IMR-90 (cell line): ENCODE data around the gene PIK3R4.

Experiments
- BHLHE40 ChIP-seq: fragments of 150-350 bp; IDR thresholded peaks from 2 replicates; pipeline ENCODE4 v1.6.1; 2016; ENCODE audit warnings: mild to moderate bottlenecking, low read depth, low read length
- CEBPB ChIP-seq: IDR thresholded peaks from 2 replicates; pipeline ENCODE4 v1.6.1; 2012; ENCODE audit warnings: low read depth, low read length, improper control_type of control experiment
- FOS ChIP-seq: fragments of 150-350 bp; IDR thresholded peaks from 2 replicates; pipeline ENCODE4 v1.6.1; 2016; ENCODE audit warnings: low read depth, low read length
- MAFK ChIP-seq: IDR thresholded peaks from 2 replicates; pipeline ENCODE4 v1.6.1; 2012; ENCODE audit warnings: low read depth, low read length, improper control_type of control experiment
- MAZ ChIP-seq: IDR thresholded peaks from 2 replicates; pipeline ENCODE4 v1.6.1; 2012; ENCODE audit warnings: low read depth, mild to moderate bottlenecking, low read length, improper control_type of control experiment, moderate library complexity, borderline replicate concordance
- MXI1 ChIP-seq: IDR thresholded peaks from 2 replicates; pipeline ENCODE4 v1.6.1; 2012; ENCODE audit warnings: low read depth, mild to moderate bottlenecking, low read length, moderate library complexity, borderline replicate concordance
- NFE2L2 ChIP-seq: fragments of 150-350 bp; IDR thresholded peaks from 2 replicates; pipeline ENCODE4 v1.6.1; 2016; ENCODE audit warnings: low read depth, mild to moderate bottlenecking, low read length
- POLR2A ChIP-seq: IDR thresholded peaks from 2 replicates; pipeline ENCODE4 v1.6.1; 2012; ENCODE audit warnings: mild to moderate bottlenecking, low read depth, low read length
- RAD21 ChIP-seq: IDR thresholded peaks from 2 replicates; pipeline ENCODE4 v1.6.1; 2012; ENCODE audit warnings: low read length, improper control_type of control experiment
- RFX5 ChIP-seq: IDR thresholded peaks from 2 replicates; pipeline ENCODE4 v1.8.0; 2012; ENCODE audit warnings: low read depth, mild to moderate bottlenecking, low read length, moderate library complexity
- SMC3 ChIP-seq: fragments of 150-350 bp; IDR thresholded peaks from 2 replicates; pipeline ENCODE4 v1.6.1; 2016; ENCODE audit warnings: low read depth, mild to moderate bottlenecking, antibody characterized with exemption, low read length, moderate library complexity
- TF ChIP-seq, protein P1 (sequence below): conservative IDR thresholded peaks from 2 replicates; pipeline ENCODE4 v1.5.1; 2012; ENCODE audit warnings: mild to moderate bottlenecking, low read depth, low read length, improper control_type of control experiment
- TF ChIP-seq, protein P2 (sequence below): fragments of 150-350 bp; IDR thresholded peaks from 2 replicates; pipeline ENCODE4 v1.6.1; 2017; ENCODE audit warnings: mild to moderate bottlenecking, antibody characterized with exemption, low read length, low read depth
- TF ChIP-seq, protein P3 (sequence below): fragments of 150-350 bp; IDR thresholded peaks from 2 replicates; pipeline ENCODE4 v1.6.1; 2016; ENCODE audit warnings: low read depth, mild to moderate bottlenecking, low read length, moderate library complexity, borderline replicate concordance

DNA sequence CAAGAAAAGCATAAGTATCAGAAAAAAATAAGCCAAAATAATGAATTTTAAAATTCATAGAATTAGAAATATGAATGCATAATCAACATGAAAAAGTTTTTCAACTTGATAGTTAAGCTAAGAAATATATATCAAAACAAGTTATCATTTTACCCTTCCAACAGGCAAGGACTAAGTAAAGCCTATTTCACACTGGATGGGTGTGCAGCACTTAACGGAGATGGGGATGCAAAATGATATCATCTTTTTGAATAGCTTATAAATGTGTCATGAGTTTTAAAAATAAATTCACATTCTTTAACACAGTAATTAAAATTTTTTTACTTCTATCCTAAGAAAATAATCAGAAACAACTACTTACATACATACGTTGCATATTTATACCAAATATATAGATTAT is 20.9 kb downstream of the PIK3R4 start:
- TF ChIP-seq, protein P1, sequence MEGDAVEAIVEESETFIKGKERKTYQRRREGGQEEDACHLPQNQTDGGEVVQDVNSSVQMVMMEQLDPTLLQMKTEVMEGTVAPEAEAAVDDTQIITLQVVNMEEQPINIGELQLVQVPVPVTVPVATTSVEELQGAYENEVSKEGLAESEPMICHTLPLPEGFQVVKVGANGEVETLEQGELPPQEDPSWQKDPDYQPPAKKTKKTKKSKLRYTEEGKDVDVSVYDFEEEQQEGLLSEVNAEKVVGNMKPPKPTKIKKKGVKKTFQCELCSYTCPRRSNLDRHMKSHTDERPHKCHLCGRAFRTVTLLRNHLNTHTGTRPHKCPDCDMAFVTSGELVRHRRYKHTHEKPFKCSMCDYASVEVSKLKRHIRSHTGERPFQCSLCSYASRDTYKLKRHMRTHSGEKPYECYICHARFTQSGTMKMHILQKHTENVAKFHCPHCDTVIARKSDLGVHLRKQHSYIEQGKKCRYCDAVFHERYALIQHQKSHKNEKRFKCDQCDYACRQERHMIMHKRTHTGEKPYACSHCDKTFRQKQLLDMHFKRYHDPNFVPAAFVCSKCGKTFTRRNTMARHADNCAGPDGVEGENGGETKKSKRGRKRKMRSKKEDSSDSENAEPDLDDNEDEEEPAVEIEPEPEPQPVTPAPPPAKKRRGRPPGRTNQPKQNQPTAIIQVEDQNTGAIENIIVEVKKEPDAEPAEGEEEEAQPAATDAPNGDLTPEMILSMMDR = no peak
- TF ChIP-seq, protein P2, sequence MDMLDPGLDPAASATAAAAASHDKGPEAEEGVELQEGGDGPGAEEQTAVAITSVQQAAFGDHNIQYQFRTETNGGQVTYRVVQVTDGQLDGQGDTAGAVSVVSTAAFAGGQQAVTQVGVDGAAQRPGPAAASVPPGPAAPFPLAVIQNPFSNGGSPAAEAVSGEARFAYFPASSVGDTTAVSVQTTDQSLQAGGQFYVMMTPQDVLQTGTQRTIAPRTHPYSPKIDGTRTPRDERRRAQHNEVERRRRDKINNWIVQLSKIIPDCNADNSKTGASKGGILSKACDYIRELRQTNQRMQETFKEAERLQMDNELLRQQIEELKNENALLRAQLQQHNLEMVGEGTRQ = no peak
- TF ChIP-seq RFX5 (no peak), MAFK (no peak), POLR2A (no peak), MAZ (no peak), RAD21 (no peak), SMC3 (no peak), MXI1 (no peak), CEBPB (no peak), FOS (no peak), BHLHE40 (no peak), NFE2L2 (no peak)
- TF ChIP-seq, protein P3, sequence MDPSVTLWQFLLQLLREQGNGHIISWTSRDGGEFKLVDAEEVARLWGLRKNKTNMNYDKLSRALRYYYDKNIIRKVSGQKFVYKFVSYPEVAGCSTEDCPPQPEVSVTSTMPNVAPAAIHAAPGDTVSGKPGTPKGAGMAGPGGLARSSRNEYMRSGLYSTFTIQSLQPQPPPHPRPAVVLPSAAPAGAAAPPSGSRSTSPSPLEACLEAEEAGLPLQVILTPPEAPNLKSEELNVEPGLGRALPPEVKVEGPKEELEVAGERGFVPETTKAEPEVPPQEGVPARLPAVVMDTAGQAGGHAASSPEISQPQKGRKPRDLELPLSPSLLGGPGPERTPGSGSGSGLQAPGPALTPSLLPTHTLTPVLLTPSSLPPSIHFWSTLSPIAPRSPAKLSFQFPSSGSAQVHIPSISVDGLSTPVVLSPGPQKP = no peak
